Measurements from ENCODE around the gene FAM76A. TPM values are rescaled to one million over a fixed set of nuclear protein-coding genes. Genes with fewer than 3 reads are reported as not detected.
A peak's percentile ranks its signal among the peaks of the same experiment; 100 is the strongest.
"Not testable (repeated sequence)": the region's sequence is repeated elsewhere in the genome, so short reads cannot be mapped to it uniquely, and the experiment has no call there.

Gene FAM76A
- total RNA-seq, 2 donors from 2014 or later: 5.4 to 7.6 TPM

GRCh38 chr1:27689423-27690173, 36.2 kb upstream of the FAM76A start:
- H3K36me3 ChIP-seq (replicated peaks in 1 of 2; ENCODE audit: insufficient read depth in 1 of 2, low read depth in 2 of 2): no peaks in the 10 kb centered on the region
- peaks cover 0 to 4% (median 0%) of the 10 kb centered on the region in 3 donors for H3K9me3 ChIP-seq
- intact Hi-C loops (cut with DNase I): no loop called here
- H3K4me3 ChIP-seq: no peak overlapping the region
- no peak overlapping the region for H3K27ac ChIP-seq
- DNase-seq (no peak), ATAC-seq (peak; percentile 35)
- H3K4me1 ChIP-seq: no peaks in the 10 kb centered on the region
- TF ChIP-seq CTCF (IDR thresholded peaks at IDR 0.05): no peak
- no peak for TF ChIP-seq POLR2A (IDR thresholded peaks at IDR 0.05)
- 61 to 66% methylated on average over 4 of the region's 4 CpGs for WGBS, 2 donors
- H3K27me3 ChIP-seq: no peaks in the 10 kb centered on the region

GRCh38 chr1:27690183-27690582, 35.6 kb upstream of the FAM76A start:
- DNase-seq (no peak), ATAC-seq (no peak)
- WGBS, 2 donors: 52 to 67% methylated on average over 2 of the region's 2 CpGs
- Histone ChIP-seq H3K27me3 (no peaks in the 10 kb centered on the region), H3K4me1 (no peaks in the 10 kb centered on the region), H3K9me3 (peaks cover 0 to 4% (median 0%) of the 10 kb centered on the region in 3 donors), H3K27ac (no peak overlapping the region), H3K36me3 (replicated peaks in 1 of 2; ENCODE audit: insufficient read depth in 1 of 2, low read depth in 2 of 2) (no peaks in the 10 kb centered on the region), H3K4me3 (no peak overlapping the region)
- TF ChIP-seq CTCF (IDR thresholded peaks at IDR 0.05): no peak
- TF ChIP-seq POLR2A (IDR thresholded peaks at IDR 0.05): no peak
- intact Hi-C loops (cut with DNase I): no loop called here

- 75% methylated on average over 9 of the region's 9 CpGs for WGBS, 2 donors
- H3K4me3 ChIP-seq; H3K36me3 ChIP-seq (replicated peaks in 1 of 2; ENCODE audit: insufficient read depth in 1 of 2, low read depth in 2 of 2); DNase-seq; H3K27me3 ChIP-seq; intact Hi-C loops (cut with DNase I); H3K9me3 ChIP-seq; ATAC-seq; H3K4me1 ChIP-seq; H3K27ac ChIP-seq: not testable (repeated sequence)
Observed at GRCh38 chr1:27696835-27697234, 28.9 kb upstream of the FAM76A start.

- intact Hi-C loops (cut with DNase I): no loop called here
- no peak for ATAC-seq
Observed at GRCh38 chr1:27704958-27705357, 20.8 kb upstream of the FAM76A start.

GRCh38 chr1:27705545-27705944, 20.2 kb upstream of the FAM76A start:
- DNase-seq (no peak), ATAC-seq (no peak)
- Histone ChIP-seq H3K27ac (no peak overlapping the region), H3K4me3 (no peak overlapping the region), H3K9me3 (no peaks in the 10 kb centered on the region), H3K36me3 (replicated peaks in 1 of 2; ENCODE audit: insufficient read depth in 1 of 2, low read depth in 2 of 2) (no peaks in the 10 kb centered on the region), H3K4me1 (no peaks in the 10 kb centered on the region), H3K27me3 (no peaks in the 10 kb centered on the region)
- TF ChIP-seq CTCF (IDR thresholded peaks at IDR 0.05): no peak
- TF ChIP-seq POLR2A (IDR thresholded peaks at IDR 0.05): no peak
- intact Hi-C loops (cut with DNase I): no loop called here
- WGBS, 2 donors: 69 to 80% methylated on average over 2 of the region's 2 CpGs

More at GRCh38 chr1:27704958-27705357, 20.8 kb upstream of the FAM76A start:
- H3K4me1 ChIP-seq: no peaks in the 10 kb centered on the region
- H3K36me3 ChIP-seq (replicated peaks in 1 of 2; ENCODE audit: insufficient read depth in 1 of 2, low read depth in 2 of 2): no peaks in the 10 kb centered on the region
- H3K27ac ChIP-seq: no peak overlapping the region
- no peaks in the 10 kb centered on the region for H3K27me3 ChIP-seq
- DNase-seq: no peak
- WGBS, 2 donors: 81 to 87% methylated on average over 4 of the region's 4 CpGs
- no peaks in the 10 kb centered on the region for H3K9me3 ChIP-seq
- TF ChIP-seq CTCF (IDR thresholded peaks at IDR 0.05) (no peak), POLR2A (IDR thresholded peaks at IDR 0.05) (no peak)
- H3K4me3 ChIP-seq: no peak overlapping the region
